Left kidney (tissue), 2 donors: Measurements from ENCODE around the gene PEX14. TPM values are rescaled to one million over a fixed set of nuclear protein-coding genes. Genes with fewer than 3 reads are reported as not detected.

Experiments
- DNase-seq: peaks from one replicate; pipeline ENCODE4 v3.0.0-alpha.2; 2013
- polyA plus RNA-seq: library from polyadenylated mRNA; unstranded; fragments of 120-200 nt; gene quantifications from one replicate; pipeline ENCODE4 v1.2.1, GENCODE V29; 2013; ENCODE audit not compliant: insufficient read length

PEX14 gene
- polyA plus RNA-seq, 1 donor, result 18.6 TPM

DNA sequence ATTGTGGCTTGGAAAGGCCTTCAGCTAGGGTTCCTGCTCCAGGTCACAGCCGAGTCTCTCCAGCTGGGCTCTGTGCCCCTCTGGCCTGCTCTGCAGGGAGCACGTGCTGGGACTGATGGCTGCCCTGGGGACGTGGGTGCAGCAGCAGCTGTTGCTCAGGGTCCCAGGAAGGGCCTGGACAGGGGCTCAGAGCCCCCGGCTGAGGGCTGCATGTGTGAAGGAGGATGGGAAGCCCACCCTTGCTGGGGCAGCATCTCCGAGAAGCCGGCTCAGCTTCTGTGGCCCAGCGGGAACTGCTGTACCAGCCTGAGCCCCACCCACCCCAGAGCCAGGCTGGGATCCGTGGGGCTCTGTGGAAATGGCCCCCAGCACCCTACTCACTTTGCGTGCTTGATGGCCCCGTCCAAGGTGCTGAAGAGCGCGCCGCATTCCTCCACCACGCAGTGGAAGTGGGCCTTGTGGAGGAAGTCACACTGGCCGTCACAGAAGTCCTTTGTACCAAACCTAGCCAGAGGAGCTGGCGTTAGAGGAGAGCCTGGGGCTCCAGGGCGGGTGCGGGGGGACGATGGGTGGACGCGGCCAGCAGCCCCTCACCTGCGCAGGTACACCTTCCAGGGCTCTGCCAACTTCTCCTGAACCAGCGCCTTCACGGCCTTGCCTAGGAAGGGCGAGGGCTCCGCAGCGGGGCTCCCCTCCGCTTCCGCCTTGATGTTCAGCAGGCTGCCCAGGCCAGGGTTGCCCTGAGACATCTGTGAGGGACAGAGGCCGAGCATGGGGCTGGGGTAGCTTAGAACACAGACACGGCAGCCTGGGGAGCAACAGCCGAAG lies 174.2 kb downstream of the PEX14 start:
- no peak for DNase-seq

DNA sequence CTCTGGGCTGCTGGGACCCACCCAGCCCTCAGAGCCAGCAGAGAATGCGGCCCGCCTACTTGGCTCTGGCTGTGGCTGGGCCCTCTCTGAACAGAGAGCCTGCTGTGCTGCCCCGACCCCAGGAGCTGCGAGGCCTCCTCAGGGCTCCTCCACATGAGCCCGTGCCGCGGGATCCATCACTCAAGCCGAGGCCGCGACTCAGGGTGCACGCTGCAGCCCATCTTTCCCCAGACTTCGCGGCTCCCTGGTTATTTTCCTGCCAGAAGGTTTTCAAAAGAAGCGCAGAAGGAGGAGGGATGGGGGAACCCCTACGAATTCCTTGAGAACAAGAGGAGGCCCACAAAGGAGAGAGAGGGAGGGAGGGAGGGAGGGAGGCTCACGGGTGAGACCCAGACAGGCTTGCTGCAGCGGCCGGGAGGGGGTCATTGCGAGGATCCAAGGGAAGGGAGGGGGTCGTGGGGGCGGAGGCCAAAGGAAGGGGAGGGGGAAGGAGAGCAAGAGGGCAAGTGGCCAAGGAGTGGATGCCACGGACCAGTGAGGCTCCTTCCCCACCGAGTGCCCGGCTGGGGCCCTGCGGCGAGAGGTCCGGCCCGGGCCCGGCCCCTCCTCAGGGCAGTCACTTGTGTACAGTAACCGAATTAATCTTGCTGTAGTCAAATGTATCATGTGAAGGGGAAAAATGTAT lies 174.9 kb downstream of the PEX14 start:
- no peak for DNase-seq

DNA sequence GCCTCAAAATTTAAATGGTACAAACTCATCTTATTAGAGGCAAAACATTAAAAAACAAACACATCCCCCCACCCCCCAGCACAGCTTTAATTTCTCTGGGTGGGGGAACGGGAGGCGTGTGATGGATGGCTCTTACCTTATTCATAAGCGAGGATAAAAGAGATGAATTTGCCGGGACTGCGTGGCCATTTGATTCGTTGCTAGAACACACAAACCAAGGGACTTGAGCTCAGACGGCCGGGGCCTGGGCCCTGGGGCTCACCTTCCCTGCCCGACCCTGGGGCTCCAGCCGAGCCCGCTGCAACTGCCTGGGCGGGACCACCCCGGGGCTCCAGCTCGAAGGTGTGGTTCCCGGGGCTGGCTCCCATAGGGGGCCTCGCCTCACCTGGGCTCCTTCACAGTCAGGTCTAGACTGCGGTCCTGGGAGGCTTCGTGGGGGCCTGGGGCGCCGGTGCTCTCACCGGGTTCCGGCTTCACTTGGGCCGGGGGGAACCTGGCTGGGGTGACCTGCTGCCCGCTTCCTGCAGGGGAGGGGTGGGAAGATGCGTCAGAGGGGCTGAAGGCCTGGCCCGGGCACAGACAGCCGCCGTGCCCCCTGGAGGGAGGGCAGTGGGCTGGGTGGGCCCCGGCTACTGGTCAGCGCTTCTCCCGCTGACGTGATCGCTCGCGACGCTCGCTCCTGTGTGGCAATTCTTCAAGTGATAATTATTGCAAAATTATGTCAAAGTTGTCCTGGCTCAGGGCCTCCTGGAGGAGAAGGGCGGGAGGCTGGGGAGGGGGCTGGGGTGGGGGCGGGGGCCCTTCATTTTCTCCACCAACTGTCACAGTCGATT lies 176.0 kb downstream of the PEX14 start:
- DNase-seq, result no peak

DNA sequence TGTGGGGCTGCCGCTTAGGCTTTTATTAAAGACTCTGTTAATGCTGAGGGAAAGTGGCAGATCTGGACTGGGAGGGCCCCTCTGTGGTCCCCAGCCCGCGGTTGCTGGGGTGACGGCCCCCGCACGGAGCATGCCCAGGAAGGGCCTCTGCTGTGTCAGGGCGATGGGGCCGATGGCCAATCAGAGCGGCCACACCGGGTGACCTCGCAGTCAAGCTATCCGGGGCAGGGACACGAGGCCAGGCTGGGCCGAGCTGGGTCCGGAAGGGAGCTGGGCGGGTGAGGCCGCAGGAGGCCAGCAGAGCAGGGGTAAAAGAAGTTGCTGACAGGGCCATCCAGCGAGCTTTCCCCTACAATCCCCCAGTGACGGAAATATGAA lies 176.6 kb downstream of the PEX14 start:
- DNase-seq, result no peak

GRCh38 chr1:10651793-10652192 lies 177.0 kb downstream of the PEX14 start:
- no peak for DNase-seq

GRCh38 chr1:10652626-10653025 lies 177.9 kb downstream of the PEX14 start:
- DNase-seq, result no peak

DNA sequence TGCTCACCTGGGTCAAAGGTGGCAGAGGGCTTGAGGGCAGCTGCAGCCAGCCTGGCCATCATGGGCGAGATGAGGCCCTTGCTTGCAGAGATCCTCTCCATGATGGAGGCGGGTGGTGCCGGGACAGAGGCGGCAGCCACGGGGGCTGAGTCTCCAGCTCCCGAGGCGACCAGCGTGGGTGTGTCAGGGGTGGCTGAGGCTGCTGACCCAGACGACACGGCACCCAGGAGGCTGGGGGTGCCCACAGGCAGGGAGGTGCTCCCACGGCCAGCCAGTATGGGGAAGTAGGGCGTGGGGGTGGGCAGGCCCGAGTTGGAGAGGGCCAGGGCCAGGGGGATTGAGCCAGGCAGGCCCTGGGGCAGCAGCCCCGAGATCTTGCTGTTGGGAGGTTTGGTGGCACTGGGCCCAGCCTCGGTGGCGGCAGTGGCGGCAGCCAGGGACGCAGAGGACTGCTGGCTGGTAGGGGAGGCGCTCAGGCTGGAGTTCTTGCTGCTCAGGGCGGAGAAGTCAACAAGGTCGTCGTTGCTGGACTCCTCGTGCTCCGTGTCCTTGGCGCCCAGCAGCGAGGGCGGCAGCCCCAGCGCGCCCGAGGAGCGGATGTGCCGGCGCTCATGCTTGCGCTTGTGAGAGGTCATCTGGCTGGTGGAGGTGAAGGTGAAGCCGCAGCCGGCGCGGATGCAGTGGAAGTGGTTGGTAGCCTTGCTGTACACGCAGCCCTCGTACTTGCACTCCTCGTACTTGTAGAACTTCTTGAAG lies 178.8 kb downstream of the PEX14 start:
- no peak for DNase-seq

DNA sequence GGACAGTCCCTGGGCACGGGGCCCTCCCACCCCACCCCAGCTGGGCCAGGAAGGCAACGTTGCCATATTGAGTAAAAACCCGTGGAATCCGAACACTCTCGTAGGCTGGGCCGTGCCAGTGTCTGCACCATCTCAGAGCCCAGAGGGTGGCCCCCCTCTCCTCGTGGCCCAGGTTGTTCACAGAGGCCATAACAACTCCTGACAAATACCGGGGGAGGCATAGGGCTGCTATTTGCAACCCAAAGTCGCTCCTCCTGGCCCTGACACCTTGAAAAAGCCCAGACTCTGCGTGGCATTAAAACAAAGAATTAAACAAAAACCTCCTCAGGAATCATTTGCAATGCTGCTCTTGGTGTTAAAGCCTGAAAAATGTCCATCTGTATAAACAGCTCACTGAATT lies 180.3 kb downstream of the PEX14 start:
- no peak for DNase-seq

DNA sequence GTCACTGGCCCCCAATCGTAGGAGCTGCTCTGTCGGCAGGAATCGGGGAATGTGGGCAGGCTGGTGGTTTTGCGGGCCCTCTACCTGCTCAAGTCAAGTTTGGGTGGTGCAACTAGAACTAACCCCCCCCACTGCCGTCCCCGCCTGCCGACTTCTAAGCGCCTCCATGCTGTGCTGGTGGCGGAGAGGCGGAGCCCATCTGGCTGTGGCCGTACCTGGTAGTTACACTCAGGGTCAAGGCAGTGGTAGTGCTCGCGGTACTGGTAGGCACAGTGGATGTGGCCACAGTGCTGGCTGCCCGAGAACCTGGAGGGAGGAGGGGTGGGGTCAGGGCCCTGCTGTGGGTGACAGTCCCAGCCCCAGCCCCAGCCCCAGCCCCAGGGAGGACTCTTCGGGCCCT lies 181.7 kb downstream of the PEX14 start:
- DNase-seq, result no peak

DNA sequence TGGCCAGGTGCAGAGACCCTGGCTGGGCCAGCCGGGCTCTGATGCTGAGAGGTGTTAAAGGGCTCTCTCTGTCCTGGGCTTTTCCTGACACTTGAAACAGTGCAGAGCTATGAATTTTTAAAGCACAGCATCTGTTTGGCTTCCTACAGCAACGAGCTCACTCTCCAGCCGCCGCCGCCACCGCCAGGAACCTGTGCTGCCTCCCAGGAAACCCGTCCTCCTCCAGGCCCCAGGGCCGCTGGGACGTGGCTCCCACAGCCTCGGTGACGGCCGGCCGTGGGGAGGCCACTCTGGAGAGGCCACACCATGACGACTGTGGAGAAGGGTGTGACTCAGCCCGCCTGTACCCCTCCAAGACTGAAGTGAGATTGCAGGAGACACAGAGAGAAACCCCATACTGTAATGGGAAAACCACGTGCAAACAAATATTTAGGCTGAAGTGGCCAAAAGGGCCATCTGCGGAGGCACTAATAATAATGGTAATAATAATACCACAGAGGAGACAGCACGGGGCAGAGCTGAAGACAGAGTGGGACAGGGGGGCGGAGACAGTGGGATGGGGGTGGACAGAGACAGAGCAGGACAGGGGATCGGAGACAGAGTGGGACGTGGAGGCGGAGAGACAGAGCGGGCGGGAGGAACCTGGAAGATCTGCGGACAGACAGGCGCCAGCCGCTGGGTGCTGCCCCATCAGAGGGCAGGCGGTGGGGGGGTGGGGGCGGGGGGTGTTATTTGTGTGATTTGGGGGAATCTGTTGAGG lies 182.5 kb downstream of the PEX14 start:
- no peak for DNase-seq

DNA sequence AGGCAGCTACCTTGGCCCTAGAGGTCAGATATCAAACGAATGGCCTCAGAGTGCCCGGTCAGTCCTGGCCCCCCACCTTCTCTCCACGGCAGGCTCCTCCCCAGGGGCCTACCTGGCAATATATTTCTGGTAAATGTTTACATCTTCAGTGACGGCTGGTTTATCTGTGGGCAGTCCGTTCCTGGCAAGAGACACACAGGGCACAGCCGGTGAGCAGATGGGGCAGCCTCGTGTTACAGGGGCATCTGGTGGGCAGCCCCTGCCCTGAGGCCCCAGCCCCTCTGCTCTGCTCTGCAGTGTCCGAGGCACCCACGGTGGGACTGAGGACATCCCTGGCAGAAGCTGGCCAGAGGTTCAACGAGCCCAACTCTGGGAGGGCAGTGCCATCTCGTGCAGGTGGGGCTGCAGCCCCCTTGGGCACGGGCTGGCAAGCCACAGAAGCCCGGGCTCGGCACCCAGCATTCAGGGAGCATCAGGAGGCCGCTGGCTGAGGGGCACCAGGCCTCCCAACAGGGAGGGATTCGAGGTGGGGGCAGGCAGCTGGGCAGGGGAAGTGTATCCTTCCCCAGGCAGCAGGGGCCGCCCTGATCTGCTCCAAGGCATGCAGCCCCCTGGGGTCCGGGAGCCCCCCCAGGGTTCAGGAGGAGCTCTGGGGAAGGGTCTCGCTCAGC lies 183.8 kb downstream of the PEX14 start:
- DNase-seq, result no peak

GRCh38 chr1:10659218-10659617 lies 184.5 kb downstream of the PEX14 start:
- no peak for DNase-seq

DNA sequence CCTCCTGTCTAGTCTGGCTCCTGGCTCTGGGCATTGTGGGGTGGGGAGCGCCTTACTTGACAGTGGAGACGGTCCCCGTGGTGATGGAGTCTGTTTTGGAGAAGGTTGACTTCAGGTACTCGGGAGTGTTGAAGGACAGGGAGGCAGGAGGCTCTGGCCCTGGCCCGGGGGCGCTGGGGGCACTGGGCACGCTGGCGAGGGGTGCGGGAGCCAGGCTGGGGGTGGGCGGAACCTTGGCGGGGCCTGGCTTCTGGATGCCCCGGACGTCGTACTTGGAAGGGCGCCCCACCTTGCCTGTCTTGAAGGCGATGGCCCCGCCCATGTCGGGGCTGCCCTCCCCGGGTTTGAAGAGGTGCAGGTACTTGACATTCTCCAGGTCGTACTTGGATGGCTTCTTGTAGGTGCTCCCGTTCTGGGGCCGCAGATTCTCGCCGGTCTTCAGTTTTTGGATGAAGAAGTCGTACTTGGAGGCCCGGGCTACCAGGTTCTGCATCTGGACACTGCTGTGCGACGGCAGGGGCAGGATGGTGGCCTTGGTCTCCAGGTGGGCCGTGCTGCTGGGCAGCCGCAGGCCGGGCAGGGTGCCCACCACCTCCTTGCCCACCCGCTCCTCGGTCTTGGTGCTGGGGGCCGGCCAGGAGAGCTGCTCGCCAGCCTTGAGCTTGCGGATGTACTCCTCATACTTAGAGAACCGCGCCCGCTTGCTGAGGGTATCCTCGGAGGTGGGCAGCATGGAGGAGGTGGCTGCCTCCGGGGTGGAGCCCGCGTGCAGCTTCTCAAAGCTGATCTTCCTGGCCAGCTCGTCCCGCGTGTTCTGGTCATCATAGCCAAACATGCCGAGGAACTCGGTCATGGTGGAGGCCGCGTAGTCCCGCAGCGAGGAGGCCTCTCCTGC lies 185.1 kb downstream of the PEX14 start:
- DNase-seq, result no peak

- no peak for DNase-seq
These were observed 186.7 kb downstream of the PEX14 start for GRCh38 chr1:10661453-10661852.

DNA sequence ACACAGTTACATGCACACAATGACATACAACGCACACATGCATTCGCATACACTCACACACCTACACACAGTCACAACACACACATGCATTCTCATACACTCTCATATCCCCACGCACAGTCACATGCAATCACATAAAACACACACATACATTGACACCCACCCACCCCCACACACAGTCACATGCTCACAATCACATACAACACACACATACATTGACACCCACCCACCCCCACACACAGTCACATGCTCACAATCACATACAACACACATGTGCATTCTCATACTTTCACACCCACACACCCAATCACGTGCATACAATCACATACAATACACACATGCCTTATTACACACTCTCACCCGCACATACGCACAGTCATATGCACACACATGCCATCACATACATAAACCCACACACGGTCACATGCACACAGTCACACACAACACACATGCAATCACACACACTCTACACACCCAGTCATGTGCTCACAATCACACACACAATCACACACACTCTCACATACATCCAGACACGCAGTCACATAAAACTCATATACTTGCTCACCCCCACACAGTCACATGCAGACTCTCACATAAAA lies 187.4 kb downstream of the PEX14 start:
- DNase-seq, result no peak

- no peak for DNase-seq
These were observed 188.3 kb downstream of the PEX14 start for GRCh38 chr1:10662824-10663677.

- peak; percentile 73 for DNase-seq
These were observed 188.9 kb downstream of the PEX14 start for GRCh38 chr1:10663678-10664035.

DNA sequence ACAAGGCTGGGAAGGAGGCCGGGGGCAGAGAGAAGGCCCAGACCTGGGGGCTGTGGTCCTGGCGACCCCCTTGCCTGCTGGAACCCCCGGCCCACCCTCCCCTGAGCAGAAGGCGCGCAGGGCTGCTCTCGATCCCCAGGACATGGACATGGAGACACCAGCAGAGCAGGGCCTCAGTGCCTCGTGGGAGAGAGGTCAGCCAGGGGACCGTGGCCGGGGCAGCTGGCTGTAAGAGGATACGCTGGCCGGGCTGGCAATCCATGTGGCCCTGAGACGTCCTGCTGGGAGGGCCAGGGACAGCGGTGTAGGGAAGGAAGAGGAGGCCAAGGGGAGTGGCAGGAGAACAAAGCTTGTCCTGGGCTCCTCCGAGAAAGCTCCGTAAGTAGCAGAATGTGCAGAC lies 189.5 kb downstream of the PEX14 start:
- no peak for DNase-seq
